HL-60 (cell line): ENCODE data around the gene CBX3.
"Not testable (repeated sequence)": the region's sequence is repeated elsewhere in the genome, so short reads cannot be mapped to it uniquely, and the experiment has no call there.

Experiments
- DNase-seq, 2 experiments: peaks; one replicate each; pipeline ENCODE4 v3.0.0-alpha.2; 2010 to 2020; ENCODE audit warnings: low read depth in 1 of 2, low spot score in 1 of 2
- H3K27ac ChIP-seq: fragments of 250-450 bp; sonication (Bioruptor Pico); replicated peaks from 2 replicates; pipeline ENCODE4 v1.5.1; 2020; ENCODE audit warnings: mild to moderate bottlenecking, moderate library complexity
- H3K27me3 ChIP-seq: fragments of 250-450 bp; sonication (Bioruptor Pico); 2 replicates; pipeline ENCODE4 v1.5.1; 2021; ENCODE audit warnings: mild to moderate bottlenecking, moderate library complexity; ENCODE audit not compliant: insufficient read depth, poor library complexity, severe bottlenecking
- H3K4me3 ChIP-seq: replicated peaks from 2 replicates; pipeline ENCODE4 v1.5.1; 2011; ENCODE audit warnings: mild to moderate bottlenecking, control low read depth, low read length; ENCODE audit not compliant: insufficient read depth
- GABPA ChIP-seq: IDR thresholded peaks from 2 replicates; pipeline ENCODE4 v1.6.1; 2012; ENCODE audit warnings: low read depth
- POLR2AphosphoS5 ChIP-seq: IDR thresholded peaks from 2 replicates; pipeline ENCODE4 v1.6.1; 2012; ENCODE audit warnings: low read depth
- SPI1 ChIP-seq: IDR thresholded peaks from 2 replicates; pipeline ENCODE4 v1.6.1; 2012; ENCODE audit warnings: low read depth, mild to moderate bottlenecking, borderline replicate concordance
- TF ChIP-seq, protein P1 (sequence below): IDR thresholded peaks from 2 replicates; pipeline ENCODE4 v1.6.1; 2012; ENCODE audit warnings: low read depth; ENCODE audit not compliant: insufficient replicate concordance
- TF ChIP-seq, protein P2 (sequence below): IDR thresholded peaks from one replicate; pipeline ENCODE4 v1.5.1; 2011; ENCODE audit warnings: low read length, control low read depth, inconsistent platforms; ENCODE audit not compliant: insufficient read depth

Gene CBX3

DNA sequence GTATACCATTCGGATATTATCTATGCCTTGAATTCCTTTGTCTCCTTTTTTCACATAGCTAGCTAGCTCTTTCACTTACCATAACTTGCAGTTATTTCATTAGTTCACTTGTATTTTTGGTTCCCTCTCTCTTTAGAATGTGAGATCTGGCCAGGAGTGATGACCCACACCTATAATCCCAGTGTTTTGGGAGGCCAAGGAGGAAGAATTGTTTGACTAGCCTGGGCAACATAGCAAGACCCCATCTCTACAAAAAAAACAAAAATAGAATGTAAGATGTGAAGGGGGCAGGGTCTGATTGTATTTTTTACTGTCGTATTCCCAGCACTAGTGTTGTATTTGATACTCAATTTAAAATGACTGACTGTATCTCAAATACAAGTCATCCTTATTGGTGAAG, 29.9 kb upstream of the CBX3 start:
- no peaks in the 10 kb centered on the region for H3K27me3 ChIP-seq
- DNase-seq = no peak
- TF ChIP-seq, protein P1, sequence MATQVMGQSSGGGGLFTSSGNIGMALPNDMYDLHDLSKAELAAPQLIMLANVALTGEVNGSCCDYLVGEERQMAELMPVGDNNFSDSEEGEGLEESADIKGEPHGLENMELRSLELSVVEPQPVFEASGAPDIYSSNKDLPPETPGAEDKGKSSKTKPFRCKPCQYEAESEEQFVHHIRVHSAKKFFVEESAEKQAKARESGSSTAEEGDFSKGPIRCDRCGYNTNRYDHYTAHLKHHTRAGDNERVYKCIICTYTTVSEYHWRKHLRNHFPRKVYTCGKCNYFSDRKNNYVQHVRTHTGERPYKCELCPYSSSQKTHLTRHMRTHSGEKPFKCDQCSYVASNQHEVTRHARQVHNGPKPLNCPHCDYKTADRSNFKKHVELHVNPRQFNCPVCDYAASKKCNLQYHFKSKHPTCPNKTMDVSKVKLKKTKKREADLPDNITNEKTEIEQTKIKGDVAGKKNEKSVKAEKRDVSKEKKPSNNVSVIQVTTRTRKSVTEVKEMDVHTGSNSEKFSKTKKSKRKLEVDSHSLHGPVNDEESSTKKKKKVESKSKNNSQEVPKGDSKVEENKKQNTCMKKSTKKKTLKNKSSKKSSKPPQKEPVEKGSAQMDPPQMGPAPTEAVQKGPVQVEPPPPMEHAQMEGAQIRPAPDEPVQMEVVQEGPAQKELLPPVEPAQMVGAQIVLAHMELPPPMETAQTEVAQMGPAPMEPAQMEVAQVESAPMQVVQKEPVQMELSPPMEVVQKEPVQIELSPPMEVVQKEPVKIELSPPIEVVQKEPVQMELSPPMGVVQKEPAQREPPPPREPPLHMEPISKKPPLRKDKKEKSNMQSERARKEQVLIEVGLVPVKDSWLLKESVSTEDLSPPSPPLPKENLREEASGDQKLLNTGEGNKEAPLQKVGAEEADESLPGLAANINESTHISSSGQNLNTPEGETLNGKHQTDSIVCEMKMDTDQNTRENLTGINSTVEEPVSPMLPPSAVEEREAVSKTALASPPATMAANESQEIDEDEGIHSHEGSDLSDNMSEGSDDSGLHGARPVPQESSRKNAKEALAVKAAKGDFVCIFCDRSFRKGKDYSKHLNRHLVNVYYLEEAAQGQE = no peak
- TF ChIP-seq SPI1 (no peak), GABPA (no peak), POLR2AphosphoS5 (no peak)
- TF ChIP-seq, protein P2, sequence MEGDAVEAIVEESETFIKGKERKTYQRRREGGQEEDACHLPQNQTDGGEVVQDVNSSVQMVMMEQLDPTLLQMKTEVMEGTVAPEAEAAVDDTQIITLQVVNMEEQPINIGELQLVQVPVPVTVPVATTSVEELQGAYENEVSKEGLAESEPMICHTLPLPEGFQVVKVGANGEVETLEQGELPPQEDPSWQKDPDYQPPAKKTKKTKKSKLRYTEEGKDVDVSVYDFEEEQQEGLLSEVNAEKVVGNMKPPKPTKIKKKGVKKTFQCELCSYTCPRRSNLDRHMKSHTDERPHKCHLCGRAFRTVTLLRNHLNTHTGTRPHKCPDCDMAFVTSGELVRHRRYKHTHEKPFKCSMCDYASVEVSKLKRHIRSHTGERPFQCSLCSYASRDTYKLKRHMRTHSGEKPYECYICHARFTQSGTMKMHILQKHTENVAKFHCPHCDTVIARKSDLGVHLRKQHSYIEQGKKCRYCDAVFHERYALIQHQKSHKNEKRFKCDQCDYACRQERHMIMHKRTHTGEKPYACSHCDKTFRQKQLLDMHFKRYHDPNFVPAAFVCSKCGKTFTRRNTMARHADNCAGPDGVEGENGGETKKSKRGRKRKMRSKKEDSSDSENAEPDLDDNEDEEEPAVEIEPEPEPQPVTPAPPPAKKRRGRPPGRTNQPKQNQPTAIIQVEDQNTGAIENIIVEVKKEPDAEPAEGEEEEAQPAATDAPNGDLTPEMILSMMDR = no peak

DNA sequence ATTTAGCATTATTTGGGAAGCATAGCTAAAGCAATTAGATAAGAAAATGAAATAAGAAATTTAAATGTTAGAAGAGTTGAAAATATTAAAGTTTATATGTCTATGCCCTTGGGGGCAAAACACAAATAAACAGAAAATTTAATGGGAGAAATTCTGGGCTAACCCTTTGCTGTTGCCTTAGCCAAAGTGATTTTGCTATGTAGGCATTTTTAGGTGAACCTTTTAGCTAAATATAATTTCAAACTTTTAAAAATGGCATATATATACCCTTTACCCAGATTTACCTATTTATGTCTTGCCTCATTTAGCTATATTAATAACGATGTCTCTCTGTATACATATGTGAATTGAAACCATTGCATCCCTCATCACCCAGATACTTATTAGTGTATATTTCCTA, 29.5 kb upstream of the CBX3 start:
- no peak for DNase-seq
- no peak for TF ChIP-seq POLR2AphosphoS5
- TF ChIP-seq GABPA = no peak
- TF ChIP-seq SPI1 = no peak
- Histone ChIP-seq H3K27ac (no peak overlapping the region), H3K27me3 (no peaks in the 10 kb centered on the region), H3K4me3 (no peak overlapping the region)

More for the DNA sequence above, 29.9 kb upstream of the CBX3 start:
- Histone ChIP-seq H3K27ac (no peak overlapping the region), H3K4me3 (no peak overlapping the region)

DNA sequence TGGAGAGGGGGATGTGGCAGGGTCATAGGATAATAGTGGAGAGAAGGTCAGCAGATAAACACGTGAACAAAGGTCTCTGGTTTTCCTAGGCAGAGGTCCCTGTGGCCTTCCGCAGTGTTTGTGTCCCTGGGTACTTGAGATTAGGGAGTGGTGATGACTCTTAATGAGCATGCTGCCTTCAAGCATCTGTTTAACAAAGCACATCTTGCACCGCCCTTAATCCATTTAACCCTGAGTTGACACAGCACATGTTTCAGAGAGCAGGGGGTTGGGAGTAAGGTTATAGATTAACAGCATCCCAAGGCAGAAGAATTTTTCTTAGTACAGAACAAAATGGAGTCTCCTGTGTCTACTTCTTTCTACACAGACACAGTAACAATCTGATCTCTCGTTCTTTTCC, 25.6 kb upstream of the CBX3 start:
- not testable (repeated sequence) for H3K27ac ChIP-seq, DNase-seq, H3K4me3 ChIP-seq, H3K27me3 ChIP-seq

DNA sequence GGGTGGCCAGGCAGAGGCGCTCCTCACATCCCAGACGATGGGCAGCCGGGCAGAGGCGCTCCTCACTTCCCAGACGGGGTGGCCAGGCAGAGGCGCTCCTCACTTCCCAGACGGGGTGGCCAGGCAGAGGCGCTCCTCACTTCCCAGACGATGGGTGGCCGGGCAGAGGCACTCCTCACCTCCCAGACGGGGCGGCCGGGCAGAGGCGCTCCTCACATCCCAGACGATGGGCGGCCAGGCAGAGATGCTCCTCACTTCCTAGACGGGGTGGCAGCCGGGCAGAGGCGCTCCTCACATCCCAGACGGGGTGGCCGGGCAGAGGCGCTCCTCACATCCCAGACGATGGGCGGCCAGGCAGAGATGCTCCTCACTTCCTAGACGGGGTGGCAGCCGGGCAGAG, 24.8 kb upstream of the CBX3 start:
- not testable (repeated sequence) for H3K4me3 ChIP-seq, DNase-seq, H3K27me3 ChIP-seq

DNA sequence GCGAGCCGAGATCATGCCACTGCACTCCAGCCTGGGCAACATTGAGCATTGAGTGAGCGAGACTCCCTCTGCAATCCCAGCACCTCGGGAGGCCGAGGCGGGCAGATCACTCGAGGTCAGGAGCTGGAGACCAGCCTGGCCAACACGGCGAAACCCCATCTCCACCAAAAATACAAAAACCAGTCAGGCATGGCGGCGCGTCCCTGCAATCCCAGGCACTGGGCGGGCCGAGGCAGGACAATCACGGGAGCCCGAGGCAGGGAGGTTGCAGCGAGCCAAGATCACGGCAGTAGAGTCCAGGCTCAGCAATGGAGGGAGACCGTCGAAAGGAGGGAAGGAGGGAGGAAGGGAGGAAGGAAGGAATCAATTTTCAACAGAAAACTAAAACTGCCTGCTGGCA, 24.3 kb upstream of the CBX3 start:
- not testable (repeated sequence) for H3K27me3 ChIP-seq, DNase-seq, H3K4me3 ChIP-seq, H3K27ac ChIP-seq

More for the DNA sequence above, 24.8 kb upstream of the CBX3 start:
- not testable (repeated sequence) for H3K27ac ChIP-seq

DNA sequence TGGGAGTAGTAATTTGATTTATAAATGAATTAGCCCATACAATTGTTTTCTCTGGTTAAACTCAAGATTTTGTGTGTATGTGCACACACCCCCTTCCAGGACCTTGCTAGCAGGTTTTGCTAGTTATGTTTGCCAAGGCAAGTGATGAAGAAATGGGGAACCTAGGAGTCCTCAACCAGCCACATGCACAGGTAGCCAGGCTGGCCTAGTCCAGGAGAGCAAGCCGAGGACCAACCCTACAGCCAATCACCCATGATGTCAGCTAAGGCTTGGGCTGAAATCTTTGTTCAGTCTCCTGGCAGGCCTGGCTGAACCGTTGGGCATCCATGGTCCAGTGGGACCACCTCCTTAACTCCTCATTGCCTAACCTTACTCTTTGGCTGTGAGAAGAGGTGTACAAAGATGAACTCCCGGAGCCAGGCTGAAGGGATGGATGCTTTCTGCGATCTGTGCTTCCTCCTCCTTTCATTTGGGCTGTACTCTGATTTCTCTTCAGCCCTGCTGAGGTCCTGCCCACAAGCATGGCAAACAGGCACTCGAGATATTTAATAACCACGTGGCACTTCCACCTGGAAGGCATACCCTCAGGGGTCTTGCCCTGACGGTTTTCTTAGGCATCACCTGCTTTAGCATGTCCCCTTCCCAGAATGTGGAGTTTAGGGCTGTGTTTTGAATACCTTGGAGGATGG, 23.1 kb upstream of the CBX3 start:
- Histone ChIP-seq H3K4me3 (no peak overlapping the region), H3K27ac (no peak overlapping the region), H3K27me3 (no peaks in the 10 kb centered on the region)
- TF ChIP-seq GABPA = no peak
- TF ChIP-seq POLR2AphosphoS5 = no peak
- TF ChIP-seq, protein P2 = no peak
- DNase-seq = no peak

DNA sequence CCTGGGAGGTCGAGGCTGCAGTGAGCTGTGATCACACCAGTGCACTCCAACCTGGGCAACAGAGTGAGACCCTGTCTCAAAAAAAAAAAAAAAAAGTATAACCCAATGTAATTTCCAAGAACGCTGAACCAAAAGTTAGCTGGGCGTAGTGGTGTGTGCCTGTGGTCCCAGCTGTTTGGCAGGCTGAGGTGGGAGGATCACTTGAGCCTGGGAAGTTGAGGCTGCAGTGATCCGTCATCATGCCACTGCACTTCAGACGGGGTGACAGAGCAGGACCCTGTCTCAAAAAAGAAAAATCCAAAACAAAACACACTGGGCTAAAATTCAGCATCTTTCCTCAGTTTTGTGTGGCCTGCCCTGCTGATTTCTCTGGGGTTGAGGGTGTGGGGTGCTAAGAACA, 22.1 kb upstream of the CBX3 start:
- no peaks in the 10 kb centered on the region for H3K27me3 ChIP-seq
- no peak for TF ChIP-seq SPI1
- TF ChIP-seq, protein P2 = no peak
- no peak for DNase-seq
- H3K4me3 ChIP-seq = no peak overlapping the region
- H3K27ac ChIP-seq = no peak overlapping the region
